Measurements from ENCODE around the gene PBX3.

Gene PBX3

GRCh38 chr9:125989090-125989501 lies 241.9 kb downstream of the PBX3 start:
- no peak overlapping the region for H3K27ac Mint-ChIP-seq

GRCh38 chr9:125989524-125990180 lies 242.5 kb downstream of the PBX3 start:
- H3K36me3 Mint-ChIP-seq (ENCODE audit: low read depth): no peaks in the 10 kb centered on the region
- no peak overlapping the region for H3K27ac Mint-ChIP-seq
- peaks cover 4% of the 10 kb centered on the region for H3K9me3 Mint-ChIP-seq
- H3K27me3 Mint-ChIP-seq (ENCODE audit: low read depth): peaks cover 15% of the 10 kb centered on the region
- no peaks in the 10 kb centered on the region for H3K4me1 Mint-ChIP-seq
- no peak overlapping the region for H3K4me3 Mint-ChIP-seq
- no peak for TF ChIP-seq CTCF (IDR thresholded peaks at IDR 0.05; ENCODE audit: unreplicated experiment in 3 of 3)

More at GRCh38 chr9:125989090-125989501, 241.9 kb downstream of the PBX3 start:
- Mint-ChIP-seq H3K36me3 (ENCODE audit: low read depth) (no peaks in the 10 kb centered on the region), H3K9me3 (peaks cover 4% of the 10 kb centered on the region), H3K27me3 (ENCODE audit: low read depth) (peaks cover 15% of the 10 kb centered on the region), H3K4me1 (no peaks in the 10 kb centered on the region), H3K4me3 (no peak overlapping the region)
- TF ChIP-seq CTCF (IDR thresholded peaks at IDR 0.05; ENCODE audit: unreplicated experiment in 3 of 3): no peak

- Mint-ChIP-seq H3K27ac (no peak overlapping the region), H3K4me1 (no peaks in the 10 kb centered on the region), H3K27me3 (ENCODE audit: low read depth) (peaks cover 12% of the 10 kb centered on the region), H3K9me3 (peaks cover 1% of the 10 kb centered on the region), H3K4me3 (no peak overlapping the region), H3K36me3 (ENCODE audit: low read depth) (no peaks in the 10 kb centered on the region)
- TF ChIP-seq CTCF (IDR thresholded peaks at IDR 0.05; ENCODE audit: unreplicated experiment in 3 of 3): no peak
These were observed 243.1 kb downstream of the PBX3 start for GRCh38 chr9:125990186-125990792.

- no peaks in the 10 kb centered on the region for H3K9me3 Mint-ChIP-seq
- peaks cover 11% of the 10 kb centered on the region for H3K27me3 Mint-ChIP-seq (ENCODE audit: low read depth)
- no peak overlapping the region for H3K4me3 Mint-ChIP-seq
- no peak overlapping the region for H3K27ac Mint-ChIP-seq
- no peaks in the 10 kb centered on the region for H3K36me3 Mint-ChIP-seq (ENCODE audit: low read depth)
- no peaks in the 10 kb centered on the region for H3K4me1 Mint-ChIP-seq
- TF ChIP-seq CTCF (IDR thresholded peaks at IDR 0.05; ENCODE audit: unreplicated experiment in 3 of 3): no peak
These were observed 243.6 kb downstream of the PBX3 start for GRCh38 chr9:125990793-125991220.

- TF ChIP-seq CTCF (IDR thresholded peaks at IDR 0.05; ENCODE audit: unreplicated experiment in 3 of 3): no peak
- Mint-ChIP-seq H3K4me3 (no peak overlapping the region), H3K4me1 (no peaks in the 10 kb centered on the region), H3K36me3 (ENCODE audit: low read depth) (no peaks in the 10 kb centered on the region), H3K27me3 (ENCODE audit: low read depth) (peaks cover 8% of the 10 kb centered on the region), H3K9me3 (no peaks in the 10 kb centered on the region), H3K27ac (no peak overlapping the region)
These were observed 244.8 kb downstream of the PBX3 start for GRCh38 chr9:125991886-125992529.

Measured in nephron (organoid).